Measurements from ENCODE around the gene GNAI1. TPM values are rescaled to one million over a fixed set of nuclear protein-coding genes. Genes with fewer than 3 reads are reported as not detected.

The GNAI1 gene
- total and polyA plus RNA-seq, 2 donors (not counting 1 experiment from before 2014, with no cell fraction given): not detected

DNA sequence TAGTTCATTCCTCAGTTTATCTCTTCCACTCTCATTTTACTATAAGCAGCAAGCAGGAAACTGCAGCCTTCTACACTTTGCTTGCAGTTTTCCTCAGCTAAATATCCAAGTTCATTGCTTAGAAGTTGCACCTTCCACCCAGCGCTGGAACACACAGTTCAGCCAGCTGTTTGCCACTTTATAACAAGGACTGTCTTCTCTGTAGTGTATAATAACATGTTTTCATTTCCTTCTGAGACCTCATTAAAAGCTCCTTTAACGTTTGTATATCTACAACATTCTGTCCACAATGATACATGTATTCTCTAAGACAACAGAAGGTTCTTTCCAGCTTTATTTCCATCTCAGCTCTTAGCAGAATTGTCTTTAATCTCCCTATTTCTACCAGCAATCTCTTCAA is 74.1 kb downstream of the GNAI1 start:
- no CpG with 5 or more reads among the region's 2 CpGs for WGBS (ENCODE audit: insufficient coverage)
- H3K4me1 ChIP-seq (ENCODE audit: control insufficient read depth in 2 of 2, insufficient read depth in 2 of 2, low read length in 2 of 2): no peaks in the 10 kb centered on the region
- no peaks in the 10 kb centered on the region for H3K9me3 Mint-ChIP-seq (ENCODE audit: insufficient read depth)
- H3K27ac Mint-ChIP-seq: no peak overlapping the region
- ATAC-seq (ENCODE audit: low read depth) (no peak), DNase-seq (no peak)
- ChIA-PET CTCF (no interaction called here), POLR2A (no interaction called here)
- no peak overlapping the region for H3K4me3 Mint-ChIP-seq
- H3K27me3 ChIP-seq (replicated peaks in 1 of 4; ENCODE audit: control extremely low read depth in 1 of 4, control insufficient read depth in 3 of 4, insufficient read depth in 4 of 4, low read length in 3 of 4): no peaks in the 10 kb centered on the region
- H3K36me3 ChIP-seq (replicated peaks in 1 of 2; ENCODE audit: control extremely low read depth in 1 of 2, control insufficient read depth in 1 of 2, extremely low read depth in 1 of 2, insufficient read depth in 2 of 2, low read length in 1 of 2): no peaks in the 10 kb centered on the region
- H3K9ac ChIP-seq (ENCODE audit: low read length): no peak overlapping the region
- H3K79me2 ChIP-seq (ENCODE audit: control insufficient read depth, insufficient read depth, low read length): no peaks in the 10 kb centered on the region
- H3K9me3 ChIP-seq (ENCODE audit: control extremely low read depth in 1 of 3, control insufficient read depth in 2 of 3, insufficient read depth in 1 of 3, low read length in 2 of 3): no peaks in the 10 kb centered on the region
- H4K20me1 ChIP-seq (ENCODE audit: control insufficient read depth, insufficient read depth, low read length, poor library complexity, severe bottlenecking): no peaks in the 10 kb centered on the region
- no peak overlapping the region for H3K4me3 ChIP-seq (ENCODE audit: control extremely low read depth in 1 of 5, extremely low read depth in 1 of 5, insufficient read depth in 1 of 5, low read depth in 2 of 5, low read length in 4 of 5)
- H3K4me1 Mint-ChIP-seq: no peaks in the 10 kb centered on the region
- no peak overlapping the region for H3K27ac ChIP-seq (ENCODE audit: low read length in 2 of 2)
- H2AFZ ChIP-seq (ENCODE audit: insufficient read depth, low read depth, low read length, poor library complexity, severe bottlenecking): no peak overlapping the region
- intact Hi-C loops (cut with micrococcal nuclease): no loop called here
- H3K4me2 ChIP-seq (replicated peaks; ENCODE audit: low read depth, low read length, poor library complexity, severe bottlenecking): no peak overlapping the region
- H3K27me3 Mint-ChIP-seq: no peaks in the 10 kb centered on the region
- TF ChIP-seq, protein P1, sequence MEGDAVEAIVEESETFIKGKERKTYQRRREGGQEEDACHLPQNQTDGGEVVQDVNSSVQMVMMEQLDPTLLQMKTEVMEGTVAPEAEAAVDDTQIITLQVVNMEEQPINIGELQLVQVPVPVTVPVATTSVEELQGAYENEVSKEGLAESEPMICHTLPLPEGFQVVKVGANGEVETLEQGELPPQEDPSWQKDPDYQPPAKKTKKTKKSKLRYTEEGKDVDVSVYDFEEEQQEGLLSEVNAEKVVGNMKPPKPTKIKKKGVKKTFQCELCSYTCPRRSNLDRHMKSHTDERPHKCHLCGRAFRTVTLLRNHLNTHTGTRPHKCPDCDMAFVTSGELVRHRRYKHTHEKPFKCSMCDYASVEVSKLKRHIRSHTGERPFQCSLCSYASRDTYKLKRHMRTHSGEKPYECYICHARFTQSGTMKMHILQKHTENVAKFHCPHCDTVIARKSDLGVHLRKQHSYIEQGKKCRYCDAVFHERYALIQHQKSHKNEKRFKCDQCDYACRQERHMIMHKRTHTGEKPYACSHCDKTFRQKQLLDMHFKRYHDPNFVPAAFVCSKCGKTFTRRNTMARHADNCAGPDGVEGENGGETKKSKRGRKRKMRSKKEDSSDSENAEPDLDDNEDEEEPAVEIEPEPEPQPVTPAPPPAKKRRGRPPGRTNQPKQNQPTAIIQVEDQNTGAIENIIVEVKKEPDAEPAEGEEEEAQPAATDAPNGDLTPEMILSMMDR (IDR thresholded peaks at IDR 0.05): no peak
- TF ChIP-seq EZH2 (IDR thresholded peaks at IDR 0.05; ENCODE audit: borderline replicate concordance, insufficient read depth, low read depth, low read length, poor library complexity, severe bottlenecking): no peak

DNA sequence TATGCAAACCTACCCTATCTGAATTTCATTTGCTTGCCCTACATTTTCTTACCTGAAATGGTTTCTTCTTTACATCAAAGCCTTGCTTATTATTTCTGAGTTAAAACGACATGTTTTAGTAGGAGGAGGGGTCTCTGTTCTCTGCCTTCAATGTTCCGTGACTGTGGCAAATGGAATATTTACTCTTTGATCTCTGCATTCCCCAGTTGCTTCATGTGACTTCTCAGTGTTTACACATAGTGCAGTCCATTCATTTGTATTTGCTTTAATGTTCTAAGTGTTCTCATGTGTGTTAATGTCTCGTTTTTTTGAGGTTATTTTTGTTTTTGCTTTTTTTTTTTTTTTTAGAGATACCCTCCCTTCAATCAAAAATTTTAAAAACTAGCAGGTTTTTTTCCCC is 75.8 kb downstream of the GNAI1 start:
- no peak overlapping the region for H3K27ac ChIP-seq (ENCODE audit: low read length in 2 of 2)
- no peak overlapping the region for H3K9ac ChIP-seq (ENCODE audit: low read length)
- H4K20me1 ChIP-seq (ENCODE audit: control insufficient read depth, insufficient read depth, low read length, poor library complexity, severe bottlenecking): no peaks in the 10 kb centered on the region
- H2AFZ ChIP-seq (ENCODE audit: insufficient read depth, low read depth, low read length, poor library complexity, severe bottlenecking): no peak overlapping the region
- H3K79me2 ChIP-seq (ENCODE audit: control insufficient read depth, insufficient read depth, low read length): no peaks in the 10 kb centered on the region
- H3K4me1 Mint-ChIP-seq: no peaks in the 10 kb centered on the region
- H3K27me3 Mint-ChIP-seq: no peaks in the 10 kb centered on the region
- no CpG with 5 or more reads among the region's 3 CpGs for WGBS (ENCODE audit: insufficient coverage)
- H3K27ac Mint-ChIP-seq: no peak overlapping the region
- no peak overlapping the region for H3K4me2 ChIP-seq (replicated peaks; ENCODE audit: low read depth, low read length, poor library complexity, severe bottlenecking)
- no peaks in the 10 kb centered on the region for H3K36me3 ChIP-seq (replicated peaks in 1 of 2; ENCODE audit: control extremely low read depth in 1 of 2, control insufficient read depth in 1 of 2, extremely low read depth in 1 of 2, insufficient read depth in 2 of 2, low read length in 1 of 2)
- TF ChIP-seq, protein P1 (IDR thresholded peaks at IDR 0.05): no peak
- no peak for TF ChIP-seq EZH2 (IDR thresholded peaks at IDR 0.05; ENCODE audit: borderline replicate concordance, insufficient read depth, low read depth, low read length, poor library complexity, severe bottlenecking)
- H3K9me3 Mint-ChIP-seq (ENCODE audit: insufficient read depth): no peaks in the 10 kb centered on the region
- POLR2A ChIA-PET: no interaction called here
- no peak overlapping the region for H3K4me3 Mint-ChIP-seq
- H3K4me1 ChIP-seq (ENCODE audit: control insufficient read depth in 2 of 2, insufficient read depth in 2 of 2, low read length in 2 of 2): no peaks in the 10 kb centered on the region
- H3K27me3 ChIP-seq (replicated peaks in 1 of 4; ENCODE audit: control extremely low read depth in 1 of 4, control insufficient read depth in 3 of 4, insufficient read depth in 4 of 4, low read length in 3 of 4): no peaks in the 10 kb centered on the region
- H3K9me3 ChIP-seq (ENCODE audit: control extremely low read depth in 1 of 3, control insufficient read depth in 2 of 3, insufficient read depth in 1 of 3, low read length in 2 of 3): no peaks in the 10 kb centered on the region
- DNase-seq (no peak), ATAC-seq (ENCODE audit: low read depth) (no peak)
- H3K4me3 ChIP-seq (ENCODE audit: control extremely low read depth in 1 of 5, extremely low read depth in 1 of 5, insufficient read depth in 1 of 5, low read depth in 2 of 5, low read length in 4 of 5): no peak overlapping the region
- intact Hi-C loops (cut with micrococcal nuclease): no loop called here
- CTCF ChIA-PET: no interaction called here

Data from B cell (primary cell).